Measurements from ENCODE around the gene SLC25A25.

- TF ChIP-seq CTCF (IDR thresholded peaks at IDR 0.05) (no peak), POLR2A (IDR thresholded peaks at IDR 0.05) (no peak)
Measured at GRCh38 chr9:128139621-128140020, 71.6 kb downstream of the SLC25A25 start.

Measured in adrenal gland (tissue), 5 donors.